ENCODE data around the gene GRK3. TPM values are rescaled to one million over a fixed set of nuclear protein-coding genes. Genes with fewer than 3 reads are reported as not detected.
"Not testable (repeated sequence)": the region's sequence is repeated elsewhere in the genome, so short reads cannot be mapped to it uniquely, and the experiment has no call there.

The GRK3 gene
- total RNA-seq, 1 donor from 2014 or later, result 74.9 TPM

GRCh38 chr22:25563761-25564319 is 635 bp upstream of the GRK3 start:
- DNase-seq (ENCODE audit: low spot score in 2 of 2), result peak in 1 of 2 donors; percentile 70
- intact Hi-C loops (cut with DNase I), result loop anchor here (5.0 to 10.0 kb wide), 2 partner anchors 208 to 1669 kb away; partner anchors contain the start of gene MIF
- H3K27ac ChIP-seq, result peak overlapping the region; percentile 48 to 59

GRCh38 chr22:25564979-25565677 is 653 bp downstream of the GRK3 start:
- no peak for DNase-seq (ENCODE audit: low spot score in 2 of 2)
- no peak for TF ChIP-seq CTCF (IDR thresholded peaks at IDR 0.05)
- Histone ChIP-seq H3K4me1 (peaks cover 0 to 13% of the 10 kb centered on the region in 2 donors), H3K9me3 (no peaks in the 10 kb centered on the region), H3K36me3 (no peaks in the 10 kb centered on the region), H3K4me3 (peak overlapping the region; percentile 82 to 90), H3K27ac (peak overlapping the region in 1 of 2 donors; percentile 57), H3K27me3 (no peaks in the 10 kb centered on the region)
- intact Hi-C loops (cut with DNase I), result loop anchor here (5.0 to 10.0 kb wide), 2 partner anchors 207 to 1670 kb away; partner anchors contain the start of gene MIF

More at GRCh38 chr22:25563761-25564319, 635 bp upstream of the GRK3 start:
- H3K27me3 ChIP-seq, result no peaks in the 10 kb centered on the region
- H3K36me3 ChIP-seq, result no peaks in the 10 kb centered on the region
- TF ChIP-seq CTCF (IDR thresholded peaks at IDR 0.05), result no peak
- peak overlapping the region; percentile 82 to 90 for H3K4me3 ChIP-seq
- H3K4me1 ChIP-seq, result peaks cover 0 to 13% of the 10 kb centered on the region in 2 donors
- no peaks in the 10 kb centered on the region for H3K9me3 ChIP-seq

- Histone ChIP-seq H3K27ac (no peak overlapping the region), H3K4me1 (peaks cover 0 to 13% of the 10 kb centered on the region in 2 donors), H3K9me3 (no peaks in the 10 kb centered on the region), H3K36me3 (no peaks in the 10 kb centered on the region), H3K27me3 (no peaks in the 10 kb centered on the region), H3K4me3 (peak overlapping the region in 1 of 2 donors; percentile 17)
- intact Hi-C loops (cut with DNase I), result loop anchor here (10.0 kb wide), 1 partner anchor 1672 kb away; the partner anchor contains the start of gene MIF
- no peak for TF ChIP-seq CTCF (IDR thresholded peaks at IDR 0.05)
- no peak for DNase-seq (ENCODE audit: low spot score in 2 of 2)
These were observed 1.9 kb downstream of the GRK3 start for GRCh38 chr22:25566186-25566897.

- Histone ChIP-seq H3K9me3 (no peaks in the 10 kb centered on the region), H3K4me3 (no peak overlapping the region), H3K27ac (no peak overlapping the region), H3K4me1 (peaks cover 0 to 13% of the 10 kb centered on the region in 2 donors), H3K36me3 (no peaks in the 10 kb centered on the region), H3K27me3 (no peaks in the 10 kb centered on the region)
- intact Hi-C loops (cut with DNase I), result loop anchor here (10.0 kb wide), 1 partner anchor 1672 kb away; the partner anchor contains the start of gene MIF
- no peak for TF ChIP-seq CTCF (IDR thresholded peaks at IDR 0.05)
- DNase-seq (ENCODE audit: low spot score in 2 of 2), result no peak
These were observed 2.4 kb downstream of the GRK3 start for GRCh38 chr22:25566898-25567235.

GRCh38 chr22:25567251-25567675 is 2.8 kb downstream of the GRK3 start:
- no peaks in the 10 kb centered on the region for H3K9me3 ChIP-seq
- H3K36me3 ChIP-seq, result no peaks in the 10 kb centered on the region
- H3K27ac ChIP-seq, result no peak overlapping the region
- no peak for TF ChIP-seq CTCF (IDR thresholded peaks at IDR 0.05)
- peaks cover 0 to 13% of the 10 kb centered on the region in 2 donors for H3K4me1 ChIP-seq
- DNase-seq (ENCODE audit: low spot score in 2 of 2), result no peak
- no peaks in the 10 kb centered on the region for H3K27me3 ChIP-seq
- intact Hi-C loops (cut with DNase I), result loop anchor here (10.0 kb wide), 1 partner anchor 1672 kb away; the partner anchor contains the start of gene MIF
- H3K4me3 ChIP-seq, result no peak overlapping the region

GRCh38 chr22:25568066-25568465 is 3.6 kb downstream of the GRK3 start:
- not testable (repeated sequence) for DNase-seq (ENCODE audit: low spot score in 2 of 2); H3K27ac ChIP-seq; H3K36me3 ChIP-seq; H3K9me3 ChIP-seq; H3K27me3 ChIP-seq; H3K4me3 ChIP-seq
- intact Hi-C loops (cut with DNase I), result loop anchor here (10.0 kb wide), 1 partner anchor 1673 kb away; the partner anchor contains the start of gene MIF
- H3K4me1 ChIP-seq, result peaks cover 0 to 13% of the 10 kb centered on the region in 2 donors

Data from ascending aorta (tissue), 2 donors.